Esophagus squamous epithelium (tissue), 5 donors: Measurements from ENCODE around the gene BHLHA15. TPM values are rescaled to one million over a fixed set of nuclear protein-coding genes. Genes with fewer than 3 reads are reported as not detected.

Experiments used
- DNase-seq: peaks from one replicate; lab custom pipeline; 2025; lab: John Stamatoyannopoulos, UW
- H3K27ac ChIP-seq, 4 donors: fragments of 200-600 bp; sonication (generic); one replicate each; pipeline ENCODE4 v1.5.1; 2016 to 2019; ENCODE audit warnings: mild to moderate bottlenecking in 1 of 4
- H3K27me3 ChIP-seq, 4 donors: fragments of 200-600 bp; sonication (generic); 1 replicate in 3 of 4; 2 replicates in 1 of 4; pipeline versions ENCODE4 v1.5.1 to v1.6.0; 2017 to 2021; ENCODE audit warnings: antibody characterized with exemption in 1 of 4
- H3K36me3 ChIP-seq, 3 donors: fragments of 200-600 bp; sonication (generic); one replicate each; pipeline ENCODE4 v1.5.1; 2016 to 2019
- H3K4me1 ChIP-seq, 3 donors: fragments of 200-600 bp; sonication (generic); one replicate each; pipeline ENCODE4 v1.5.1; 2017 to 2019
- H3K4me3 ChIP-seq, 4 donors: fragments of 200-600 bp; sonication (generic); 1 replicate in 3 of 4; 2 replicates in 1 of 4; pipeline ENCODE4 v1.5.1; 2016 to 2019; ENCODE audit warnings: mild to moderate bottlenecking in 2 of 4, moderate library complexity in 1 of 4
- H3K9me3 ChIP-seq, 3 donors: fragments of 200-600 bp; sonication (generic); one replicate each; pipeline ENCODE4 v1.5.1; 2016 to 2019
- POLR2A ChIP-seq, 4 donors: fragments of 450-650 bp; IDR thresholded peaks; one replicate each; pipeline ENCODE4 v1.6.1; 2017; ENCODE audit warnings: antibody characterized with exemption in 4 of 4, mild to moderate bottlenecking in 4 of 4, moderate library complexity in 3 of 4
- WGBS, 2 donors: methylation state at CpG; one replicate each; pipeline ENCODE4 v1.1.5; 2018; 5-methylcytosine and 5-hydroxymethylcytosine counted together
- intact Hi-C: fragments of 100-400 bp; cut with DNase I; formaldehyde crosslinking; loops from one replicate; pipeline ENCODE4 v1.15.0; 2022
- total RNA-seq, 4 donors: library from RNA; depleted of rRNA; stranded (reverse); fragments of >200 nt; gene quantifications; one replicate each; pipeline ENCODE4 v1.1.0, GENCODE V29; 2016
- TF ChIP-seq, protein P1 (sequence below), 6 experiments: fragments of 450-650 bp in 4 of 6; fragments of 200-600 bp in 2 of 6; sonication (generic) in 2 of 6; IDR thresholded peaks; one replicate each; pipeline ENCODE4 v1.5.1; 2016 to 2019; ENCODE audit warnings: antibody characterized with exemption in 6 of 6, mild to moderate bottlenecking in 4 of 6, moderate library complexity in 4 of 6
- donor health status: DM: yes; HTN: yes; CAD: no.

BHLHA15 gene
- total RNA-seq, 4 donors from 2014 or later = 0.82 to 8.0 (median 2.3) TPM

DNA sequence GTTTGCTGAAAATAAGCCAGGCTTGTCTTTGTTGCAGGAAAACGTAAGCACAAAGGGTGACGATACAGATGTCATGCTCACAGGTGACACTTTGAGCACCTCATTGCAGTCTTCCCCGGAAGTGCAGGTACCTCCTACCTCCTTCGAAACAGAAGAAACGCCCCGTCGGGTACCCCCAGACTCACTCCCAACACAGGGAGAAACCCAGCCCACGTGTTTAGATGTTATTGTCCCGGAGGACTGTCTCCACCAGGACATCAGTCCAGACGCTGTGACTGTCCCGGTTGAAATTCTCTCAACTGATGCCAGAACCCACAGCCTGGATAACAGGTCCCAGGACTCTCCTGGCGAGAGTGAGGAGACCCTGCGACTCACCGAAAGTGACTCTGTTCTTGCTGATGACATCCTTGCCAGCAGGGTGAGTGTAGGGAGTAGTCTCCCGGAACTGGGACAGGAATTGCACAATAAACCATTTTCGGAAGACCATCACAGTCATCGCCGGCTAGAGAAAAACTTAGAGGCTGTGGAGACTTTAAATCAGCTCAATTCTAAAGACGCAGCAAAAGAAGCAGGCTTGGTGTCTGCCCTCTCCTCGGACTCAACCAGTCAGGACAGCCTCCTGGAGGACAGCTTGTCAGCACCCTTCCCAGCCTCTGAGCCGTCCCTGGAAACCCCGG, 18.3 kb upstream of the BHLHA15 start:
- TF ChIP-seq, protein P1, sequence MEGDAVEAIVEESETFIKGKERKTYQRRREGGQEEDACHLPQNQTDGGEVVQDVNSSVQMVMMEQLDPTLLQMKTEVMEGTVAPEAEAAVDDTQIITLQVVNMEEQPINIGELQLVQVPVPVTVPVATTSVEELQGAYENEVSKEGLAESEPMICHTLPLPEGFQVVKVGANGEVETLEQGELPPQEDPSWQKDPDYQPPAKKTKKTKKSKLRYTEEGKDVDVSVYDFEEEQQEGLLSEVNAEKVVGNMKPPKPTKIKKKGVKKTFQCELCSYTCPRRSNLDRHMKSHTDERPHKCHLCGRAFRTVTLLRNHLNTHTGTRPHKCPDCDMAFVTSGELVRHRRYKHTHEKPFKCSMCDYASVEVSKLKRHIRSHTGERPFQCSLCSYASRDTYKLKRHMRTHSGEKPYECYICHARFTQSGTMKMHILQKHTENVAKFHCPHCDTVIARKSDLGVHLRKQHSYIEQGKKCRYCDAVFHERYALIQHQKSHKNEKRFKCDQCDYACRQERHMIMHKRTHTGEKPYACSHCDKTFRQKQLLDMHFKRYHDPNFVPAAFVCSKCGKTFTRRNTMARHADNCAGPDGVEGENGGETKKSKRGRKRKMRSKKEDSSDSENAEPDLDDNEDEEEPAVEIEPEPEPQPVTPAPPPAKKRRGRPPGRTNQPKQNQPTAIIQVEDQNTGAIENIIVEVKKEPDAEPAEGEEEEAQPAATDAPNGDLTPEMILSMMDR (IDR thresholded peaks at IDR 0.05) = no peak
- TF ChIP-seq POLR2A (IDR thresholded peaks at IDR 0.05) = no peak
- Histone ChIP-seq H3K4me3 (no peak overlapping the region), H3K4me1 (no peaks in the 10 kb centered on the region), H3K27ac (no peak overlapping the region), H3K9me3 (no peaks in the 10 kb centered on the region), H3K27me3 (no peaks in the 10 kb centered on the region), H3K36me3 (peaks cover 9 to 100% (median 31%) of the 10 kb centered on the region in 3 donors)
- DNase-seq = no peak
- 84 to 88% methylated on average over 9 to 18 of the region's 22 CpGs for WGBS, 2 donors
- intact Hi-C loops = no loop called here

DNA sequence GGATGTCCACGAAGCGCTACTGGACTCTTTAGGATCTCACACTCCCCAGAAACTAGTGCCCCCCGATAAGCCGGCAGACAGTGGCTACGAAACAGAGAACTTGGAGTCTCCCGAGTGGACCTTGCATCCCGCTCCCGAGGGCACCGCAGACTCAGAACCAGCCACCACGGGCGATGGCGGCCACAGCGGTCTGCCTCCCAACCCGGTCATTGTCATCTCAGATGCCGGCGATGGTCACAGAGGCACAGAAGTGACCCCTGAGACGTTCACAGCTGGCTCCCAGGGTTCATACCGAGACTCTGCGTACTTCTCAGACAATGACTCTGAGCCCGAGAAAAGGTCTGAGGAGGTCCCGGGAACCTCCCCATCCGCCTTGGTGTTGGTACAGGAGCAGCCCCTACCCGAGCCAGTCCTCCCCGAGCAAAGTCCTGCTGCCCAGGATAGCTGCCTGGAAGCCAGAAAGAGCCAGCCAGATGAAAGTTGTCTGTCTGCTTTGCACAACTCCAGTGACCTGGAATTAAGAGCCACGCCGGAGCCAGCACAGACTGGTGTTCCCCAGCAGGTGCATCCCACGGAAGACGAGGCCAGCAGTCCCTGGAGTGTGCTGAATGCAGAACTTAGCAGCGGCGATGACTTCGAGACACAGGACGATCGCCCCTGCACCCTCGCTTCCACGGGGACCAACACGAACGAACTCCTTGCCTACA, 17.6 kb upstream of the BHLHA15 start:
- Histone ChIP-seq H3K27me3 (no peaks in the 10 kb centered on the region), H3K9me3 (peaks cover 0 to 5% (median 5%) of the 10 kb centered on the region in 3 donors), H3K36me3 (peaks cover 9 to 100% (median 31%) of the 10 kb centered on the region in 3 donors), H3K4me3 (no peak overlapping the region), H3K27ac (no peak overlapping the region), H3K4me1 (no peaks in the 10 kb centered on the region)
- intact Hi-C loops = no loop called here
- 92 to 100% methylated on average over 4 to 9 of the region's 37 CpGs for WGBS, 2 donors
- DNase-seq = no peak
- TF ChIP-seq, protein P1 (IDR thresholded peaks at IDR 0.05) = no peak
- TF ChIP-seq POLR2A (IDR thresholded peaks at IDR 0.05) = no peak

DNA sequence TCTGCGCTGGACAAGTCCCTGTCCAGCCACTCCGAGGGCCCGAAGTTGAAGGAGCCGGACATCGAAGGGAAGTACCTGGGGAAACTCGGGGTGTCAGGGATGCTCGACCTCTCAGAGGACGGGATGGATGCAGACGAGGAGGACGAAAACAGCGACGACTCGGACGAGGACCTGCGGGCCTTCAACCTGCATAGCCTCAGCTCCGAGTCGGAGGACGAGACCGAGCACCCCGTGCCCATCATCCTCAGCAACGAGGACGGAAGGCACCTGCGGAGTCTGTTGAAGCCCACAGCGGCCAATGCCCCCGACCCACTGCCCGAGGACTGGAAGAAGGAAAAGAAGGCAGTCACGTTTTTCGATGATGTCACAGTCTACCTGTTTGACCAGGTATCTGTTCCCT, 17.1 kb upstream of the BHLHA15 start:
- no peak for TF ChIP-seq POLR2A (IDR thresholded peaks at IDR 0.05)
- TF ChIP-seq, protein P1 (IDR thresholded peaks at IDR 0.05) = no peak
- intact Hi-C loops = no loop called here
- 93 to 96% methylated on average over 22 to 28 of the region's 28 CpGs for WGBS, 2 donors
- Histone ChIP-seq H3K9me3 (peaks cover 0 to 7% (median 5%) of the 10 kb centered on the region in 3 donors), H3K27ac (no peak overlapping the region), H3K36me3 (peaks cover 9 to 100% (median 31%) of the 10 kb centered on the region in 3 donors), H3K4me1 (no peaks in the 10 kb centered on the region), H3K27me3 (no peaks in the 10 kb centered on the region), H3K4me3 (no peak overlapping the region)
- DNase-seq = no peak

DNA sequence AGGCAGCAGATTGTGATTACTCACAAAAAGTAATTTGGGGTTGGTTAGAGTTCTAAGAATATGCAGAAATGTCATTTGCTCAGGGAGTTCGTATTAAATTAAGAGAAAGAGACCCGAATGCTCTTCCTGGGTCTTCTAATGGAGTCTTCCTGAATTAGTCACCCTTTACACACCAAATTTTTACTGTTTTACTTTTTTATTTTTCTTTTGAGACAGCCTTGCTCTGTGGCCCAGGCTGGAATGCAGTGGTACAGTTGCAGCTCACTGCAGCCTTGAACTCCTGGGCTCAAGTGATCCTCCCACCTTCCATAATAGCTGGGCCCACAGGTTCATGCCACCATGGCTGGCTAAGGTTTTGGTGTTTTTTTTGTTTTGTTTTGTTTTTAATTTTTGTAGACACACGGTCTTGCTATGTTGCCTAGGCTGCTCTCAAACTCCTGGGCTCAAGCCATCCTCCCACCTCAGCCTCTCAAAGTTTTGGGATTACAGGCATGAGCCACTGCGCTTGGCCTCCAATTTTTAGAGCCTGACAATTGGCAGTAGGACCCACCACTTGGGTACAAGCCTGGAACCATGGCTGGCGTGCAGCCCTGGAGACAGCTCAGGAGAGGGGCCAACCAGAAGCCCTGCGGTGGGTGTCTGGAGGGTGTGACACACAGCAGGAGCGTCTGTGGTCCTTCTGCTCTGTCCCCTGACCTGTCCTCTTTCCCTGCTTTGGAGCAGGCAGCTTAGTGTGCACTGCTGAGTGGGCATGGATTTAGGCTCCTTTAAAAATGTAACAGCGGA, 16.4 kb upstream of the BHLHA15 start:
- 93 to 97% methylated on average over 6 to 8 of the region's 8 CpGs for WGBS, 2 donors
- peaks cover 0 to 7% (median 5%) of the 10 kb centered on the region in 3 donors for H3K9me3 ChIP-seq
- no peak overlapping the region for H3K4me3 ChIP-seq
- H3K27ac ChIP-seq = no peak overlapping the region
- H3K4me1 ChIP-seq = no peaks in the 10 kb centered on the region
- TF ChIP-seq, protein P1 (IDR thresholded peaks at IDR 0.05) = no peak
- no peak for TF ChIP-seq POLR2A (IDR thresholded peaks at IDR 0.05)
- H3K27me3 ChIP-seq = no peaks in the 10 kb centered on the region
- peaks cover 9 to 96% (median 31%) of the 10 kb centered on the region in 3 donors for H3K36me3 ChIP-seq
- intact Hi-C loops = no loop called here
- DNase-seq = no peak
